ENCODE measurements around the gene TGFB1. TPM values are rescaled to one million over a fixed set of nuclear protein-coding genes. Genes with fewer than 3 reads are reported as not detected.

TGFB1 gene
- total and polyA plus RNA-seq, 2 of the 13 experiments (the other 11 are each of a cell fraction or from before 2014, with no cell fraction given), result 4.1 to 5.4 TPM

DNA sequence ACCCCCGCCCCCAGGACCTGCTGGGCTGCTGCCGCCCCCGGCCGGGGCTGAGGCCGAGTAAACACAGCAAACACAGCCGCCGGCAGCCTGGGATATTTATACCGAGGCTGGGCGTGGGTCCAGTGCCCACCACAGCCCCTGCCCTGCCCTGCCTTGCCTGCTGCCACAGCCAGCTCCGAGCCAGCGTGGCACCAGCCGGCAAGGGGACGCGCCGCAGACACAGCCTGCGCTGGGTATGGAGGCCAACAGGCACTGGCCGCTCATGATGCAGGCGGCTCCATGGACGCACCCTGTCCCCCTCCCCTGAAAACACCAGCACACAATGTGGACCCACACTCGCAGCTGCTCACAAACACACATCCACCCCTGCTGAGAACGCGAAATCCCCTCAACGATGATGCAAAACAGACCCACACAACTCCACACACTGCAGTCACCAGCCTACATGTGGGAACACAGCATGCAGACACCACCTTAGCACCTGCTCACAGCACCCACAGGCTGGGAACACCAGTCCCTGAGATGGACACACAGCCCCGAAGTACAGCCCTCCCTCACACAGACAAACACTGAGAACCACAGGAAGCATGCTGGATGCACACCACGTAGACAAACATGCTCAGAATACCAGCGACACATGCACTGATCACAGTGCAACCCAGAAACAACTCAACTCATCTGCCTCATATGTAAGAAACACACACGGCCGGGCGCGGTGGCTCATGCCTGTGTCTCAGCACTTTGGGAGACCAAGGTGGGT lies 27.6 kb downstream of the TGFB1 start (continued):
- TF ChIP-seq TOE1 (CRISPR knock-in tag; IDR thresholded peaks at IDR 0.05) (no peak), BRD4 (CRISPR knock-in tag; IDR thresholded peaks at IDR 0.05) (no peak), FIP1L1 (IDR thresholded peaks at IDR 0.05; ENCODE audit: borderline replicate concordance, insufficient read depth, low read depth, low read length) (no peak), ZNF431 (CRISPR knock-in tag; IDR thresholded peaks at IDR 0.05; ENCODE audit: borderline replicate concordance, low read depth) (no peak), ZNF3 (CRISPR knock-in tag; IDR thresholded peaks at IDR 0.05) (no peak), YEATS2 (CRISPR knock-in tag; IDR thresholded peaks at IDR 0.05; ENCODE audit: borderline replicate concordance) (no peak), NRL (CRISPR knock-in tag; IDR thresholded peaks at IDR 0.05; ENCODE audit: borderline replicate concordance) (no peak), RFX5 (IDR thresholded peaks at IDR 0.05; ENCODE audit: low read depth, low read length) (no peak), HNRNPK (IDR thresholded peaks at IDR 0.05; ENCODE audit: low read depth, low read length, poor library complexity, severe bottlenecking) (no peak), CCAR2 (optimal IDR thresholded peaks at IDR 0.05; ENCODE audit: low read depth, low read length) (no peak), TCF12 (IDR thresholded peaks at IDR 0.05) (no peak), TCF12 (CRISPR knock-in tag; IDR thresholded peaks at IDR 0.05) (no peak), SMC3 (IDR thresholded peaks at IDR 0.05; ENCODE audit: low read length) (no peak), ZNF256 (CRISPR knock-in tag; conservative IDR thresholded peaks at IDR 0.05) (no peak), EED (CRISPR knock-in tag; IDR thresholded peaks at IDR 0.05) (no peak), FOSL2 (CRISPR knock-in tag; IDR thresholded peaks at IDR 0.05) (no peak; the same call in 1 of the 2 replicates)
- TF ChIP-seq, protein P1, sequence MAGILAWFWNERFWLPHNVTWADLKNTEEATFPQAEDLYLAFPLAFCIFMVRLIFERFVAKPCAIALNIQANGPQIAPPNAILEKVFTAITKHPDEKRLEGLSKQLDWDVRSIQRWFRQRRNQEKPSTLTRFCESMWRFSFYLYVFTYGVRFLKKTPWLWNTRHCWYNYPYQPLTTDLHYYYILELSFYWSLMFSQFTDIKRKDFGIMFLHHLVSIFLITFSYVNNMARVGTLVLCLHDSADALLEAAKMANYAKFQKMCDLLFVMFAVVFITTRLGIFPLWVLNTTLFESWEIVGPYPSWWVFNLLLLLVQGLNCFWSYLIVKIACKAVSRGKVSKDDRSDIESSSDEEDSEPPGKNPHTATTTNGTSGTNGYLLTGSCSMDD (CRISPR knock-in tag; IDR thresholded peaks at IDR 0.05), result no peak
- TF ChIP-seq, protein P2, sequence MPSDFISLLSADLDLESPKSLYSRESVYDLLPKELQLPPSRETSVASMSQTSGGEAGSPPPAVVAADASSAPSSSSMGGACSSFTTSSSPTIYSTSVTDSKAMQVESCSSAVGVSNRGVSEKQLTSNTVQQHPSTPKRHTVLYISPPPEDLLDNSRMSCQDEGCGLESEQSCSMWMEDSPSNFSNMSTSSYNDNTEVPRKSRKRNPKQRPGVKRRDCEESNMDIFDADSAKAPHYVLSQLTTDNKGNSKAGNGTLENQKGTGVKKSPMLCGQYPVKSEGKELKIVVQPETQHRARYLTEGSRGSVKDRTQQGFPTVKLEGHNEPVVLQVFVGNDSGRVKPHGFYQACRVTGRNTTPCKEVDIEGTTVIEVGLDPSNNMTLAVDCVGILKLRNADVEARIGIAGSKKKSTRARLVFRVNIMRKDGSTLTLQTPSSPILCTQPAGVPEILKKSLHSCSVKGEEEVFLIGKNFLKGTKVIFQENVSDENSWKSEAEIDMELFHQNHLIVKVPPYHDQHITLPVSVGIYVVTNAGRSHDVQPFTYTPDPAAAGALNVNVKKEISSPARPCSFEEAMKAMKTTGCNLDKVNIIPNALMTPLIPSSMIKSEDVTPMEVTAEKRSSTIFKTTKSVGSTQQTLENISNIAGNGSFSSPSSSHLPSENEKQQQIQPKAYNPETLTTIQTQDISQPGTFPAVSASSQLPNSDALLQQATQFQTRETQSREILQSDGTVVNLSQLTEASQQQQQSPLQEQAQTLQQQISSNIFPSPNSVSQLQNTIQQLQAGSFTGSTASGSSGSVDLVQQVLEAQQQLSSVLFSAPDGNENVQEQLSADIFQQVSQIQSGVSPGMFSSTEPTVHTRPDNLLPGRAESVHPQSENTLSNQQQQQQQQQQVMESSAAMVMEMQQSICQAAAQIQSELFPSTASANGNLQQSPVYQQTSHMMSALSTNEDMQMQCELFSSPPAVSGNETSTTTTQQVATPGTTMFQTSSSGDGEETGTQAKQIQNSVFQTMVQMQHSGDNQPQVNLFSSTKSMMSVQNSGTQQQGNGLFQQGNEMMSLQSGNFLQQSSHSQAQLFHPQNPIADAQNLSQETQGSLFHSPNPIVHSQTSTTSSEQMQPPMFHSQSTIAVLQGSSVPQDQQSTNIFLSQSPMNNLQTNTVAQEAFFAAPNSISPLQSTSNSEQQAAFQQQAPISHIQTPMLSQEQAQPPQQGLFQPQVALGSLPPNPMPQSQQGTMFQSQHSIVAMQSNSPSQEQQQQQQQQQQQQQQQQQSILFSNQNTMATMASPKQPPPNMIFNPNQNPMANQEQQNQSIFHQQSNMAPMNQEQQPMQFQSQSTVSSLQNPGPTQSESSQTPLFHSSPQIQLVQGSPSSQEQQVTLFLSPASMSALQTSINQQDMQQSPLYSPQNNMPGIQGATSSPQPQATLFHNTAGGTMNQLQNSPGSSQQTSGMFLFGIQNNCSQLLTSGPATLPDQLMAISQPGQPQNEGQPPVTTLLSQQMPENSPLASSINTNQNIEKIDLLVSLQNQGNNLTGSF (CRISPR knock-in tag; IDR thresholded peaks at IDR 0.05), result no peak
- TF ChIP-seq, protein P3, sequence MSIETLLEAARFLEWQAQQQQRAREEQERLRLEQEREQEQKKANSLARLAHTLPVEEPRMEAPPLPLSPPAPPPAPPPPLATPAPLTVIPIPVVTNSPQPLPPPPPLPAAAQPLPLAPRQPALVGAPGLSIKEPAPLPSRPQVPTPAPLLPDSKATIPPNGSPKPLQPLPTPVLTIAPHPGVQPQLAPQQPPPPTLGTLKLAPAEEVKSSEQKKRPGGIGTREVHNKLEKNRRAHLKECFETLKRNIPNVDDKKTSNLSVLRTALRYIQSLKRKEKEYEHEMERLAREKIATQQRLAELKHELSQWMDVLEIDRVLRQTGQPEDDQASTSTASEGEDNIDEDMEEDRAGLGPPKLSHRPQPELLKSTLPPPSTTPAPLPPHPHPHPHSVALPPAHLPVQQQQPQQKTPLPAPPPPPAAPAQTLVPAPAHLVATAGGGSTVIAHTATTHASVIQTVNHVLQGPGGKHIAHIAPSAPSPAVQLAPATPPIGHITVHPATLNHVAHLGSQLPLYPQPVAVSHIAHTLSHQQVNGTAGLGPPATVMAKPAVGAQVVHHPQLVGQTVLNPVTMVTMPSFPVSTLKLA (IDR thresholded peaks at IDR 0.05), result peak; percentile 58; the same call in 1 of the 2 replicates
- TF ChIP-seq, protein P4, sequence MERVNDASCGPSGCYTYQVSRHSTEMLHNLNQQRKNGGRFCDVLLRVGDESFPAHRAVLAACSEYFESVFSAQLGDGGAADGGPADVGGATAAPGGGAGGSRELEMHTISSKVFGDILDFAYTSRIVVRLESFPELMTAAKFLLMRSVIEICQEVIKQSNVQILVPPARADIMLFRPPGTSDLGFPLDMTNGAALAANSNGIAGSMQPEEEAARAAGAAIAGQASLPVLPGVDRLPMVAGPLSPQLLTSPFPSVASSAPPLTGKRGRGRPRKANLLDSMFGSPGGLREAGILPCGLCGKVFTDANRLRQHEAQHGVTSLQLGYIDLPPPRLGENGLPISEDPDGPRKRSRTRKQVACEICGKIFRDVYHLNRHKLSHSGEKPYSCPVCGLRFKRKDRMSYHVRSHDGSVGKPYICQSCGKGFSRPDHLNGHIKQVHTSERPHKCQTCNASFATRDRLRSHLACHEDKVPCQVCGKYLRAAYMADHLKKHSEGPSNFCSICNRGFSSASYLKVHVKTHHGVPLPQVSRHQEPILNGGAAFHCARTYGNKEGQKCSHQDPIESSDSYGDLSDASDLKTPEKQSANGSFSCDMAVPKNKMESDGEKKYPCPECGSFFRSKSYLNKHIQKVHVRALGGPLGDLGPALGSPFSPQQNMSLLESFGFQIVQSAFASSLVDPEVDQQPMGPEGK (CRISPR knock-in tag; IDR thresholded peaks at IDR 0.05), result peak; percentile 88

Data from HepG2 (cell line).